Liver (tissue), 9 donors: ENCODE data around the gene GOLGA6L7. TPM values are rescaled to one million over a fixed set of nuclear protein-coding genes. Genes with fewer than 3 reads are reported as not detected.
"Not testable (repeated sequence)": the region's sequence is repeated elsewhere in the genome, so short reads cannot be mapped to it uniquely, and the experiment has no call there.

Experiments used
- DNase-seq: peaks from one replicate; pipeline ENCODE4 v3.0.0-alpha.2; 2017; ENCODE audit warnings: low spot score
- H3K27ac ChIP-seq, 2 donors: one replicate each; pipeline ENCODE4 v1.7.0; 2013; ENCODE audit warnings: inconsistent platforms in 2 of 2, low read length in 2 of 2, control low read depth in 1 of 2, low read depth in 1 of 2, mild to moderate bottlenecking in 1 of 2
- H3K27me3 ChIP-seq, 4 donors: one replicate each; pipeline versions ENCODE4 v1.6.1 to v1.7.0; 2013; ENCODE audit warnings: low read length in 3 of 4, inconsistent platforms in 1 of 4, mild to moderate bottlenecking in 1 of 4, moderate library complexity in 1 of 4; ENCODE audit not compliant: control insufficient read depth in 4 of 4, insufficient read depth in 4 of 4
- H3K36me3 ChIP-seq, 4 donors: one replicate each; pipeline versions ENCODE4 v1.6.1 to v1.7.0; 2013; ENCODE audit warnings: low read length in 3 of 4, mild to moderate bottlenecking in 3 of 4, low read depth in 1 of 4, moderate library complexity in 1 of 4; ENCODE audit not compliant: control insufficient read depth in 4 of 4, insufficient read depth in 3 of 4
- H3K4me1 ChIP-seq, 4 donors: one replicate each; pipeline versions ENCODE4 v1.6.1 to v1.7.0; 2013; ENCODE audit warnings: low read length in 3 of 4, mild to moderate bottlenecking in 3 of 4, moderate library complexity in 1 of 4; ENCODE audit not compliant: control insufficient read depth in 4 of 4, insufficient read depth in 4 of 4
- H3K4me3 ChIP-seq, 3 donors: one replicate each; pipeline versions ENCODE4 v1.6.1 to v1.7.0; 2013; ENCODE audit warnings: low read length in 3 of 3, control low read depth in 1 of 3, low read depth in 1 of 3, mild to moderate bottlenecking in 1 of 3
- H3K9ac ChIP-seq, 2 donors: one replicate each; pipeline ENCODE4 v1.7.0; 2013; ENCODE audit warnings: low read length in 2 of 2, mild to moderate bottlenecking in 2 of 2, moderate library complexity in 2 of 2, control low read depth in 1 of 2, low read depth in 1 of 2
- H3K9me3 ChIP-seq, 4 donors: one replicate each; pipeline versions ENCODE4 v1.6.1 to v1.7.0; 2013; ENCODE audit warnings: low read length in 3 of 4; ENCODE audit not compliant: control insufficient read depth in 4 of 4
- ATF3 ChIP-seq: IDR thresholded peaks from 2 replicates; pipeline ENCODE4 v1.6.1; 2016; ENCODE audit warnings: antibody characterized with exemption
- CTCF ChIP-seq: fragments of 150-350 bp; IDR thresholded peaks from 2 replicates; pipeline ENCODE4 v1.5.1; 2017; ENCODE audit warnings: improper control_type of control experiment, low read depth, low read length; ENCODE audit not compliant: missing input control
- EGR1 ChIP-seq, 2 donors: IDR thresholded peaks; 2 replicates each; pipeline ENCODE4 v1.6.1; 2016 to 2018; ENCODE audit warnings: antibody characterized with exemption in 2 of 2, low read depth in 2 of 2
- FOXA1 ChIP-seq: IDR thresholded peaks from 2 replicates; pipeline ENCODE4 v1.6.1; 2016; ENCODE audit warnings: antibody characterized with exemption
- FOXA2 ChIP-seq: IDR thresholded peaks from 2 replicates; pipeline ENCODE4 v1.6.1; 2016; ENCODE audit warnings: antibody characterized with exemption
- GABPA ChIP-seq, 2 donors: IDR thresholded peaks in 1 of 2; conservative IDR thresholded peaks in 1 of 2; 2 replicates each; pipeline ENCODE4 v1.6.1; 2016; ENCODE audit warnings: antibody characterized with exemption in 2 of 2, mild to moderate bottlenecking in 1 of 2, moderate library complexity in 1 of 2
- HNF4A ChIP-seq, 2 donors: conservative IDR thresholded peaks; 2 replicates each; pipeline ENCODE4 v1.6.1; 2016; ENCODE audit warnings: antibody characterized with exemption in 2 of 2, mild to moderate bottlenecking in 2 of 2
- HNF4G ChIP-seq: IDR thresholded peaks from 2 replicates; pipeline ENCODE4 v1.6.1; 2016; ENCODE audit warnings: antibody characterized with exemption
- JUND ChIP-seq, 2 donors: IDR thresholded peaks; 2 replicates each; pipeline ENCODE4 v1.6.1; 2016; ENCODE audit warnings: antibody characterized with exemption in 2 of 2
- MAX ChIP-seq: IDR thresholded peaks from 2 replicates; pipeline ENCODE4 v1.6.1; 2016; ENCODE audit warnings: antibody characterized with exemption
- NR2F2 ChIP-seq: IDR thresholded peaks from 2 replicates; pipeline ENCODE4 v1.6.1; 2016; ENCODE audit warnings: antibody characterized with exemption
- RAD21 ChIP-seq, 2 donors: IDR thresholded peaks; 2 replicates each; pipeline ENCODE4 v1.6.1; 2016; ENCODE audit warnings: antibody characterized with exemption in 2 of 2, mild to moderate bottlenecking in 2 of 2
- REST ChIP-seq: IDR thresholded peaks from 2 replicates; pipeline ENCODE4 v1.6.1; 2016; ENCODE audit warnings: antibody characterized with exemption, mild to moderate bottlenecking
- RXRA ChIP-seq, 2 donors: IDR thresholded peaks; 2 replicates each; pipeline ENCODE4 v1.6.1; 2017 to 2018; ENCODE audit warnings: antibody characterized with exemption in 2 of 2, mild to moderate bottlenecking in 1 of 2
- SP1 ChIP-seq: IDR thresholded peaks from 2 replicates; pipeline ENCODE4 v1.6.1; 2018; ENCODE audit warnings: antibody characterized with exemption, mild to moderate bottlenecking
- TAF1 ChIP-seq: conservative IDR thresholded peaks from 2 replicates; pipeline ENCODE4 v1.6.1; 2016; ENCODE audit warnings: antibody characterized with exemption, mild to moderate bottlenecking
- YY1 ChIP-seq: IDR thresholded peaks from 2 replicates; pipeline ENCODE4 v1.6.1; 2016; ENCODE audit warnings: antibody characterized with exemption, mild to moderate bottlenecking
- WGBS: extraction: QIAGEN DNeasy Blood & Tissue Kit; methylation state at CpG from one replicate; pipeline ENCODE4 v1.1.7; 2013; 5-methylcytosine and 5-hydroxymethylcytosine counted together
- polyA plus RNA-seq, 2 donors: library from polyadenylated mRNA; stranded (reverse) in 1 of 2; unstranded in 1 of 2; fragments of 200-250 nt in 1 of 2; fragments of >200 nt in 1 of 2; fragmentation: Nextera tagmentation in 1 of 2; extraction: Ambion mirVana in 1 of 2; gene quantifications; one replicate each; pipeline versions ENCODE4 v1.2.1 to v1.2.3, GENCODE V29; 2013 to 2015
- total RNA-seq, 2 donors: library from RNA; depleted of rRNA; stranded (reverse); fragments of >200 nt; gene quantifications; one replicate each; pipeline ENCODE4 v1.2.3, GENCODE V29; 2014
- donor health status: healthy.
- donor health status: healthy.
- donor health status: healthy.
- donor health status: healthy.
- donor health status: healthy.

The GOLGA6L7 gene
- not detected for total RNA-seq
- polyA plus RNA-seq, result not detected

- not testable (repeated sequence) for H3K9ac ChIP-seq, H3K4me3 ChIP-seq, H3K4me1 ChIP-seq, DNase-seq, H3K27ac ChIP-seq, H3K36me3 ChIP-seq, H3K9me3 ChIP-seq, H3K27me3 ChIP-seq
- 90% methylated on average over 13 of the region's 13 CpGs for WGBS
Observed at GRCh38 chr15:28848521-28848920, at the start of gene GOLGA6L7. Gene GOLGA6L7, minus strand, starts transcription at chr15:28848644. Its CDS starts 95 bp downstream, at chr15:28848549.

GRCh38 chr15:28897861-28898585 lies 49.6 kb upstream of the GOLGA6L7 start:
- H3K27me3 ChIP-seq, result peaks cover 0 to 2% (median 0%) of the 10 kb centered on the region in 4 donors
- DNase-seq, result no peak
- no peaks in the 10 kb centered on the region for H3K9me3 ChIP-seq
- no peaks in the 10 kb centered on the region for H3K4me1 ChIP-seq
- no peak overlapping the region for H3K27ac ChIP-seq
- TF ChIP-seq HNF4G (no peak), REST (no peak), FOXA1 (no peak), EGR1 (IDR thresholded peaks at IDR 0.05; ENCODE audit: low read depth in 2 of 2) (no peak), NR2F2 (no peak), ATF3 (no peak), HNF4A (conservative IDR thresholded peaks at IDR 0.05) (no peak), GABPA (IDR thresholded peaks at IDR 0.05 in 1 of 2, conservative IDR thresholded peaks at IDR 0.05 in 1 of 2) (no peak), YY1 (no peak), JUND (IDR thresholded peaks at IDR 0.05) (no peak), RXRA (IDR thresholded peaks at IDR 0.05) (no peak), FOXA2 (no peak), SP1 (no peak), MAX (no peak)
- no peak overlapping the region for H3K9ac ChIP-seq
- WGBS, result 90% methylated on average over 13 of the region's 13 CpGs
- H3K36me3 ChIP-seq, result no peaks in the 10 kb centered on the region
- H3K4me3 ChIP-seq, result no peak overlapping the region

GRCh38 chr15:28896951-28897350 lies 48.5 kb upstream of the GOLGA6L7 start:
- no peak overlapping the region for H3K9ac ChIP-seq
- no peaks in the 10 kb centered on the region for H3K9me3 ChIP-seq
- 79% methylated on average over 4 of the region's 4 CpGs for WGBS
- no peak overlapping the region for H3K27ac ChIP-seq
- no peaks in the 10 kb centered on the region for H3K4me1 ChIP-seq
- no peaks in the 10 kb centered on the region for H3K36me3 ChIP-seq
- TF ChIP-seq TAF1 (no peak), RAD21 (IDR thresholded peaks at IDR 0.05) (no peak), CTCF (no peak), EGR1 (IDR thresholded peaks at IDR 0.05; ENCODE audit: low read depth in 2 of 2) (no peak), MAX (no peak), FOXA2 (no peak), NR2F2 (no peak), SP1 (no peak)
- H3K27me3 ChIP-seq, result peaks cover 0 to 2% (median 0%) of the 10 kb centered on the region in 4 donors
- no peak overlapping the region for H3K4me3 ChIP-seq
- no peak for DNase-seq
